ENCODE data around the gene DYNC1H1.

DNA sequence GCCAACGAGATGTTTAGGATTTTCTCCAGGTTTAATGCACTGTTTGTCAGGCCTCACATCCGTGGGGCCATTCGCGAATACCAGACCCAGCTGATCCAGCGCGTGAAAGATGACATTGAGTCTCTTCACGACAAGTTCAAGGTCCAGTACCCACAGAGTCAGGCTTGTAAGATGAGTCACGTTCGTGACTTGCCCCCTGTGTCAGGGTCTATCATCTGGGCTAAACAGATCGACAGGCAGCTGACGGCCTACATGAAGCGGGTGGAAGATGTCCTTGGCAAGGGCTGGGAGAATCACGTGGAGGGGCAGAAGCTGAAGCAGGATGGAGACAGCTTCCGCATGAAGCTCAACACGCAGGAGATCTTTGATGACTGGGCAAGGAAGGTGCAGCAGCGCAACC, 21.6 kb downstream of the DYNC1H1 start:
- TF ChIP-seq POLR2A (IDR thresholded peaks at IDR 0.05; ENCODE audit: borderline replicate concordance, extremely low read depth, insufficient read depth, insufficient read length) (no peak), EZH2 (IDR thresholded peaks at IDR 0.05) (no peak)
- TF ChIP-seq, protein P1, sequence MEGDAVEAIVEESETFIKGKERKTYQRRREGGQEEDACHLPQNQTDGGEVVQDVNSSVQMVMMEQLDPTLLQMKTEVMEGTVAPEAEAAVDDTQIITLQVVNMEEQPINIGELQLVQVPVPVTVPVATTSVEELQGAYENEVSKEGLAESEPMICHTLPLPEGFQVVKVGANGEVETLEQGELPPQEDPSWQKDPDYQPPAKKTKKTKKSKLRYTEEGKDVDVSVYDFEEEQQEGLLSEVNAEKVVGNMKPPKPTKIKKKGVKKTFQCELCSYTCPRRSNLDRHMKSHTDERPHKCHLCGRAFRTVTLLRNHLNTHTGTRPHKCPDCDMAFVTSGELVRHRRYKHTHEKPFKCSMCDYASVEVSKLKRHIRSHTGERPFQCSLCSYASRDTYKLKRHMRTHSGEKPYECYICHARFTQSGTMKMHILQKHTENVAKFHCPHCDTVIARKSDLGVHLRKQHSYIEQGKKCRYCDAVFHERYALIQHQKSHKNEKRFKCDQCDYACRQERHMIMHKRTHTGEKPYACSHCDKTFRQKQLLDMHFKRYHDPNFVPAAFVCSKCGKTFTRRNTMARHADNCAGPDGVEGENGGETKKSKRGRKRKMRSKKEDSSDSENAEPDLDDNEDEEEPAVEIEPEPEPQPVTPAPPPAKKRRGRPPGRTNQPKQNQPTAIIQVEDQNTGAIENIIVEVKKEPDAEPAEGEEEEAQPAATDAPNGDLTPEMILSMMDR (IDR thresholded peaks at IDR 0.05 in 2 of 3, conservative IDR thresholded peaks at IDR 0.05 in 1 of 3; ENCODE audit: borderline replicate concordance in 1 of 3, insufficient read depth in 1 of 3, low read depth in 2 of 3, low read length in 2 of 3), result no peak

All from HCT116 (cell line).